Fibroblast of the conjunctiva (primary cell): ENCODE measurements around the gene DISP3.

Experiments used
- DNase-seq: peaks from one replicate; pipeline ENCODE4 v3.0.0-alpha.2; 2010; ENCODE audit warnings: low read depth

DISP3 gene

DNA sequence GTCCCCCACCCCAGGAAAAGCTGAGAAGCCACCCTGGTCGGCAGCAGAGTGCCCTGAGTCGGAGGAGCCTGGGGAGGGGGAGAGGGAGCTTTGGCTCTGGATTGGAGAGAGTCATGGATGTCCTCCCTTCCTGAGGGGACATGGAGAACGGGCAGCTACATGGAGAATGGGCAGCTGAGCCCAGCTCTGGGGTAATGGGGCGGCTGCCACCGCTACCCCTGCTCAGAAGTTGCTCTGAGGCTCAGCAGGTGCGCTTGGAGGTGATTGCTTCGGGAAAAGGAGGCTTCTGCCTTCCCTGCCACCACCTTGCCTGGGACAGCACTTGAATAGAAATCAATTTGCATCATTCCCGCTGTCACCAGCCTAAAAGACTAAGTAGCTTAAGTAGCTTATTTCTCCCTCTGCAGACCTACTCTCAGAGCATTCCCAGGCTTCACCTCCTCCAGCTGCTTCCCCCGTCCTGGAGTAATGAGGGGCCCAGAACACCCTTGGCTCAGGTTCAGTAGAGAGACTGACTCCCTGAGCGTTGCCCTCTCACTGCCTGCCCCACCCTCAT lies 8.3 kb downstream of the DISP3 start:
- no peak for DNase-seq

DNA sequence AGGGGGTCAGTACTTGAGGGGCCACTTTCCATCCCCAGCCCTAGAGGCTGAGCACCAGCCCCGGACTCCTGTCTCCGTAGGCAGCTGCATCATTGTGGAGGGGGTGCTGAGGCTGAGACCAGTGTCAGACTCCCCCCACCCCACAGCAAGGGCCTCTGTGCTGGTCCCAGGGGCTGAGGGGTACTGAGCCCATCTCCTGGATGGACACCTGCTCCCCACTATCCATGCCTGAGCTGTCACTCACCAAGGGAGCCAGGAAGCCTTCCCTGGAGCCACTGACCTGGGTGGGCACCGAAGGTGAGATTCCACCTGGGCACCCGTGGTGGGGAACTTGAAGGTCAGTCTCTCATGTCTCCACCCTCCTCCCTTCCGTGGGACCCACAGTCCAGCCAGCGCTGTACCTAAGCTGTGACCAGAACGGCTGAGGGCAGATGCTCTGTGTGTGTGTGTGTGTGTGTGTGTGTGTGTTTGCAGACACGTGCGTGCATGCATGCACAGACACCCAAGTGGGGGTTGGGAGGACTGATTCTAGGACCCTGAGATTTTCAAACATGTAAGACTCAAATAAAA lies 9.3 kb downstream of the DISP3 start:
- DNase-seq: no peak

DNA sequence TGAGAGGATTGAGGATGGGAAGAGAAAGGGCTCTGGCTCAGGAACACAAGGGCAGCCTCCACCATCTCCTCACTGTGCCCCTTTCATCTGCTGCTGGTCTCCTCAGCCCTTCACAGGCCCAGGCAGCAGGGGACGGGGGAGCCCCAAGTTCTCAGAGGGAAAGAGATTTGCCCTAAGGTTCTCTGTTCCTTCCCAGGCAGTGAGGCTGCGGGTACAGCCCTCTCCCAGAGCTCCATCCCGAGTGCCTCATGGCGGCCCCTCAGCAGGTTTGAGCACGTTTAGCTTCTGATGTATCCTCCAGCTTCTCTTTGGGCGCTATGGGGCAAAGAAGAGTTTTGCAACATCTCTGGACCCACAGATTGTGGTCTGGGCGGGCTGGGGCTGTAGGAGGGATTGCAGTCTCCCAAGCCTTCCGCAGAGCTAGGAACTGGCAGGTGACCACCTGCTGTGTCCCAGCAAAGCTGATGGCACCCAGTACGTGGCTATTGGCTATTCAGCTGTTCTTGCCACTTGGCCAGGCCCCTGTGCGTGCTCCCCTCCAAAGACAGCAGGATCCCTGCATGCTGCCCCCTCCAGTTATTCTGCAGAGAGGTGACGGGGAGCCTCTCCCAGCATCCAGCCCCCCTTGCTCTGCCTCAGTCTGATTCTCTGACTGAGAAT lies 10.1 kb downstream of the DISP3 start:
- DNase-seq: no peak

DNA sequence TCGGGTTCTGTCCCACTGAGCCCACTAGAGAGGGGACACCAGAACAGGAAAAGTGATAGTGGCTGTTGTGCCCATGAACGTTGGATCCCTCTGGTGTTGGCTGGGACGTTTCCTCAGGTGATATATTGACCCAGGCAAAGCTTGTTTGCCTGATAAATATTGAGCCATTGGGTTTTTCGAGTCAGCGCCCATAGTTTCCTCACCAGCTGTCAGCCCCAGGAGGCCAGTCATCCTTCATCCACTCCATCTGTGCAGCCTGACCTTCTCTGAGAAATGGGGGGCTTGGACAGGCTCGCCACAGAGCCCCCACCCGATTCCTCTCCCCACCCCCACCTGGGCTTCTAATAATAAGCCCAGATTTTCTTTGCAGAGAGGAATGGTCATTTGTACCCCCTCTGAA lies 13.3 kb downstream of the DISP3 start:
- DNase-seq: no peak

DNA sequence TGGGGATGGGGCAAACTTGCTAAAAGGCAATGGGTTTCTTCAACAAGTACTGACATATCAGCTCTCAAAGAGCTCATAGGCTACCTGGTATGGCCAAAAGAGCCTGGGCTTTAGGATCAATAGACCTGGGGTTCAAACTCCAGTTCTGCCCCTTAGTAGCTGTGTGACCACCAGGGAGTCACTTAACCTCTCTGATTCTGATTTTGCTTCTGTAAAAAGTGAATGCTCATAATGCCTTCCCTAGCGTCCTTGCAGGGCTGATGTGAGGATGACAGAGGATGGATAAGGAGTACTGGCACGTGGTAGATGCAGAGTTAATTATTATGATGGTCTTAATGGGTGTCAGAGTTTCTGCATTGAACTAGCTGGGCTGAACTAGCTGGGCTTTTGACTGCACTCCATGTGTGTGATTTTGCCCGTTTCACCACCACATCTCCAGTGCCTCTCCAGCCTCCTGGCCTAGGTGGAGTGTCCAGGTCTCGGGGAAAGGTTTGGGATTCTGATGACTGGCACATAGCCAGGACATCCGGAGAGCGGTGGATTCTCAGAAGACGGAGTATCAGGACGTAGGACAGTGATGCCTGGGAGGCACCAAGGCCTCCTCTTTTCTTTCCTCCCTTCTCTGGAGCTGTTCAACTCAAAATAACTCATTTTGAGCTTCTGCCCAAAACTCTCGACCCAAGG lies 15.2 kb downstream of the DISP3 start:
- DNase-seq: no peak

DNA sequence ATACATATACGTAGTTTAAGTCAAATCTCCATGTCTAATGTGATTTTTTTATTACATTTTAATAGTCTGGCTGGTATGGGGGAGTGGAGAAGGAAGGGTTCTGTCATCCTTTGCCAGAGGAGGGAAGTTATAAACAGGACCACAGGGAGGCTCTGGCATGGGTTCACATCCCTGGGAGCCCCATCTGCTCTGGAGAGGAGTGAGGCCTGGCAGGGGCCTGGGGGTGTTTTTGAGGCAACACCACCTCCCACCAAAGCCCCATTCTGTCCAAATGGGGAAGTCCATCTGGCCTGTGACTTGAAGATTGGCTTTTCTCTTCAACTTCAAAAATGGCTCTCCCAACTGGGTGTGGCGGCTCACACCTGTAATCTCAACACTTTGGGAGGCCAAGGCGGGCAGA lies 15.8 kb downstream of the DISP3 start:
- DNase-seq: no peak

DNA sequence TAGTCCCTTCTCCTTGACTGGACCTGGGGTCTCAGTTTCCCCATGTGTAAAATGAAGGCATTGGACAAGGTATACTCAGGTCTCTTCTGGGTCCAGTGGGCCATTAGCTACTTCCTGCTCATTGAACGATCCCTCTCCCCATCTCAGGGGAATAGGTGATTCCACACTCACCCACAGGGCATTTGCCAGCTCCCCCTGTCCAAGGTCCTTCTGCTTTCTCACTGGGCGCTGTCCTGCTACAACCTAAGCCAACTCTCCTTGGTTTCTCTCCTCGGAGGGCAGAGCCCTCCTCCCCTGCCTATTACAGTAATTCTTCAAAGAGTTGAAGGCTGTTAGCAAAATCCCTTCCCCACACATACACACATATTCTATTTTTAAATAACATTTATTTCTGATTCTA lies 16.6 kb downstream of the DISP3 start:
- no peak for DNase-seq

DNA sequence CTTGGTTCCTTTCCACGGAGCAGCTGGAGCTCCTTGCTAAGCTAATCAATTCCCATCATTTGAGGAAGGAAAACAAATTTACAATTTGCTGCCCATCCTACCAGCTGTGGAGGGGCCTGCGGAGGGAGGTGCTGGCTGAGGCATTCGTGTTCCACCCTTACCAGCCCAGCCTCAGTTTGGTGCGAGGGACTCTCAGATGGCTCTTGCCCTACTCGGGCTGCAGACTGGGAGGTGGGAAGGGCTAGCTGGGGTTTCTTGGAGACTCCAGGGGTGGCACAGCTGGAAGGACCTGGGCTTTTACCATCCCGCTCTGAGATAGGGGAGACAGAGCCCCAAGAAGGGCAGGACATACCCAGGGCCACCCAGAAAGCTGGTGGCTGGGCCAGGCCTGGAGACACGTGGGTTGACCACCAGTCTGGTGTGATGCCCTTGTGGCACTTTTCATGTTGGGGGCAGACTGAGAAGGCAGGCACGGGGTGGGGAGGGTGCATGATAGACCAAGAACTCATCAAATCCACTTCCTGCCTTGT lies 17.7 kb downstream of the DISP3 start:
- no peak for DNase-seq

DNA sequence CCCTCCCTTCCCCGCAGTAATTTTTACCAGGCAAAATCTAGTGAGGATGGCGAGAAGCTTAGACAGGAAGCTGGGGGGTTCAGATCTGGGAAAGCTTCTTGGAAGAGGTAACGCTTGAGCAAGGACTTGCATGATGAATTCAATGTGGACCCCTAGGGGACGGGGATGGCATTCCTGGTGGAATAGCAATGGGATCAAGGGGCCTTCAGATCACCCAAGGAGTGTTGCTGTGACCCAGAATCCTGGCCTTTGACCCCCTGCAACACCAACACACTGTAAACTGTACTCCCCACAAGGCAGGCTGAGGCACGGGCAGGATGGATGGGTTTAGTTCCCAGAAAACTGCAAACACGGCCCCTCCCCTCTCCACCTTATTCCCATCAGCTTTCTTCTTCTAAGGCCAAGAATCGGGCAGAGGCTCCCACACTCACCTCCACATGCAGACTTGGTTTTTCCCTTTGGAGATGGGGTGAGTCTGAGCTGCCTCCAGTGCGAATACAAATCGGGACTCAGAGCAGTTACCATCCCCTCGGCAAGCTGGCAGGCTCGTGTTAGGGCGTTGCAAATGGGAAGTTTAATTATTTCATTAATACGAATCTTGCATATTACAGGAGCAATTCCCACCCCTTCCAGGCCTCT lies 20.1 kb downstream of the DISP3 start:
- DNase-seq: no peak

DNA sequence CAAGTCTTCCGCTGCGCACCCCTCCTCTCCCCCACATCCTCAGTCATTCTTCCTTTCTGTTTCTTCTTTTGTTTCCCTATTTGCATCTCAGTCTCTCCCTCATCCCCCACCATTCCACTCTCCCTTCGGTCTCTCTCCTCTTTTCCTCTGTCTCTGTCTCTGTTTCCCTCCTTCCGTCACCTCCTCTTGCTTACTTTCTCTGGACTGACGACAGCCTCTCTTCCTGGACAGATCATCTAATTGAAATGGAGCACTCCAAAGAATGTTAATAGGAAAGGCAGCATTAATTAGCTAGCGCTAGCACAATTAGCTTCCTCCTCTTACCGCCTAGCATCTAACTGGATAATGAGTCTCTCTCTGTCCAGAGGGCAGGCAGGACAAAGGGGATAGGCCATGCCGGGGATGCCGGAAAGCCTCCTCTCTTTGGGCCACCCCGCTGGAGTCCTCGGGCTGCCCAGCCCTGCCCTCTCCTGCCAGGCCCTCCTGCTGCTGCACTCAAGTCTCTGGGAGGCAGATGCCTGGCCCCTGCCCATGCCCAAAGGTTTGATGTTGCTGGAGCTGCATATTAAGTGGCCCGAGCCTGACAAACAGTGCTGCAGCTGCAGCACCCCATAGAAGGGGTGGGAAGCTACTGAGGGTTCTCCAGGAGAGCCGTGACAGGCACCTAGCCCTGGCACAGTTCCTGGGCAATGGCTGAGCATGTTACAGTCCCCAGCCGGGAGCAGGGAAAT lies 20.8 kb downstream of the DISP3 start:
- DNase-seq: no peak

DNA sequence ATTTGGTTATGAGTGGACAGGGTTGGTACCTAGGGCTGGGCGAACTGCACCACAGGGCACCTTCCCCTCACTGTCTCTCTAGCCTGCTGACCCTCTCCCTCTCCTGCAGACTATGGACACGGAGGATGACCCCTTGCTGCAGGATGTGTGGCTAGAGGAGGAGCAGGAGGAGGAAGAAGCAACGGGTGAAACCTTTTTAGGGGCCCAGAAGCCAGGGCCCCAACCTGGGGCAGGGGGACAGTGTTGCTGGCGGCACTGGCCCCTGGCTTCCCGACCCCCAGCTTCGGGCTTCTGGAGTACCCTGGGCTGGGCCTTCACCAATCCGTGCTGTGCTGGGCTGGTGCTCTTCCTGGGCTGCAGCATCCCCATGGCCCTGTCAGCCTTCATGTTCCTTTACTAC lies 21.9 kb downstream of the DISP3 start:
- DNase-seq: no peak

DNA sequence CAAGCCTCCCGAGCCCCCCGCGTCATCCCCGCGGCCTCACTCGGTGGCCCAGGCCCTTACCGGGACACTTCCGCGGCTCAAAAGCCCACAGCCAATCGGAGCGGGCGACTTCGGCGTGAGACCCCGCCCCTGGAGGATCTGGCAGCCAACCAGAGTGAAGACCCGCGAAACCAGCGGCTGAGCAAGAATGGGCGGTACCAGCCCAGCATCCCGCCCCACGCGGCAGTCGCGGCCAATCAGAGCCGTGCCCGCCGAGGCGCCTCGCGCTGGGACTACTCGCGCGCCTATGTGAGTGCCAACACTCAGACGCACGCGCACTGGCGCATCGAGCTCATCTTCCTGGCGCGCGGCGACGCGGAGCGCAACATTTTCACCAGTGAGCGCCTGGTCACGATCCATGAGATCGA lies 22.5 kb downstream of the DISP3 start:
- no peak for DNase-seq

DNA sequence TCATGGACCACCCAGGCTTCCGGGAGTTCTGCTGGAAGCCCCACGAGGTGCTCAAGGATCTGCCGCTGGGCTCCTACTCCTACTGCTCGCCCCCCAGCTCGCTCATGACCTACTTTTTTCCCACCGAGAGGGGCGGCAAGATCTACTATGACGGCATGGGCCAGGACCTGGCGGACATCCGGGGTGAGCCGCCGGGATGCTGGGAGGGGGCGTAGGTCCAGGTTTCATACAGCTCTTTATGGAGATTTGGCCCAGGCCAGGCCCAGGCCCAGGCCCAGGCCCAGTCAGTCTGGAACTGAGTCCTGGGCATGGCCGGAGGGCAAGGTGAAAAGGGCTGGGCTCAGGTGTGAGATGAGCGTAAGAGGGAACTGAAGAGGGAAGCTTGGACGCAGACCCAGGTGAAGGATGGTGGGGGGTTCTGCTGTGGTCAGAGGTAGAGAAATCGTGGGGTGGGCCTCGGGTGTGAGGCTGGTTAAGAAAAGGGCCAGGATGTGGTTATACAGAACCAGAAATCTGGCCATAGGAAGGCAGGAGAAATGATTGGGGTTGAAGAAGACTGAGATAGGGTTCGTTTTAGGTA lies 23.0 kb downstream of the DISP3 start:
- no peak for DNase-seq

DNA sequence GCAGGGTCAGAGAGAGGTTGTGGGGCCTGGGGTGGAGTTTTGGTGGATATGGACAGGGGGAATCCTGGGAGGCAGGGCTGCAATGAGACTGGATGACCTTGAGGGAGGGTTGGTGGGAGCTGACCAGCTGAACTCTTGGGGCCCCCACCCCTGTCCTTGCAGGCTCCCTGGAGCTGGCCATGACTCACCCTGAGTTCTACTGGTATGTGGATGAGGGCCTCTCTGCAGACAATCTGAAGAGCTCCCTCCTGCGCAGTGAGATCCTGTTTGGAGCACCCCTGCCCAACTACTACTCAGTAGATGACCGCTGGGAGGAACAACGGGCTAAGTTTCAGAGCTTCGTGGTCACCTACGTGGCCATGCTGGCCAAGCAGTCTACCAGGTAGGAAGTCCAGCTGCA lies 23.6 kb downstream of the DISP3 start:
- DNase-seq: no peak

DNA sequence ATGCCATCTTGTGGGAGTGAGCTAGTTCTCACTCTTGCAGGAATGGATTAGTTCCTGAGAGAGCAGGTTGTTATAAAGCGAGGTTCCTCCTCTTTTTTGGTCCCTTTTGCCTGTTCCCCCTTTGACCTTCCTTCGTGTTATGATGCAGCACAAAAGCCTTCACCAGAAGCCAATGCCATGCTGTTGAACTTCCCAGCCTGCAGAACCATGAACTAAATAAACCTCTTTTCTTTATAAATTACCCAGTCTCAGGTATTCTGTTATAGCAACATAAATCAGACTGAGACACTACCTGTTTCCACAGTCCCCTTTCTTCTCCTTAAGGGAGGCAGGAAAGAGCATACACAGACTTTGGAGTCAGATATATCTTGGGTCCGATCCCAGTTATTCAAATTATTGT lies 25.6 kb downstream of the DISP3 start:
- DNase-seq: no peak

DNA sequence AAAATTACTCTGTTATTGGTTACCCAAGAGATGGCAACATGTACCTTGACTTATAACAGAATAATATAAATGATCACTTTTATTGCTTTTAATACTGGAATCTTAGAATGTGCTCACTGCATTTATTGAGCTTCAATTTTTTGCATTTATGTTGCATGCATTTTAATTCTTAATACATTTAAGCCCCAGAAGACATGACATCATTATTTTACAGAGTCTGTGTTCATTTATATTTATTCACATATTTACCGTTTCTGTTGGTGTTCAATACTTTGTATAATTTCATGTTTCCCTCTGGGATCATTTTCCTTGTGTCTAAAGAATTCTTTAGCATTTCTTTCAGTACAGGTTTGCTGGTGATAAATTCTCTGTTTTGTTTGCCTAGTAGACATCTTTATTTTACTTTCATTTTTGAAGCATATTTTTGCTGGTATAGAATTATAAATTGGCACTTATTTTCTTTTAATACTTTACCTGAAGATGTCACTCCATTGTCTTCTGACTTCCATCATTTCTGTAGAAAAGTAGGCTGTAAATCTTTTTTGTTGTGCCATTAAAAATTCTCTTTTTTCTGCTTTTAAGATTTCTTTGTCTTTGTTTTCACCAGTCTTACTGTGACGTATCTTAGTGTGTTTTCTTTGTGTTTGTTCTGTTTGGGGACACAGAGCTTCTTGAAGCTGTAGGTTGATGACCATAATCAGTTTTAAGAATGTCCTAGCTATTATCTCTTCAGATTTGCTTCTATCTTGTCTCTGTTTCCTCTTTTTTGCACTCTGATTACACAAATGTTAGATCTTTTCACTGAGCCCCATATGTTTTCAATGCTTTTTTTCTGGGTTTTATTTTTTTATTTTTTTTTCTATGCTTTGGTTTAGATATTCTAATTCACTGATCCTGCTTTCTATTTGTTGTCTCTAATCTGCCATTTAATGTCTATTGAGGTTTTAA lies 26.9 kb downstream of the DISP3 start:
- no peak for DNase-seq

DNA sequence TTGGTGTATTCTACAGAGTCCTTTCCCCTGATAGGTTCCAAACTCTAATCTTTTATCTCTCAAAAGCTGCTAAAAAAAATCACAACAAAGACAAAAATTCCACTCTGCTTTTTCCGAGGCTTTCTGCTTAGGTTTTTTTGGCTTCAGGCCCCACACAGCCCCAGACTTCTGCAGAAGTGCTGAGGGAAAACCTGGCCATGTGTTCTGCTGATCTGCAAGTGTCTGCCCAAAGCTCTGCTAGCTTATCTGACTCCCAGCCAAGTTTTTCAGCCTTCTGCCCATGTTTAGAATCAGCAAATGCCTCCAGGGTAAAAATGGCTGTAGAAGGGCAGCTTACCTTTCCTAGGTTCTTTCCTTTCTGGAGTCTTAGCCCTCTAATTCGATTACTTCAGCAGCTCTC lies 28.4 kb downstream of the DISP3 start:
- no peak for DNase-seq

DNA sequence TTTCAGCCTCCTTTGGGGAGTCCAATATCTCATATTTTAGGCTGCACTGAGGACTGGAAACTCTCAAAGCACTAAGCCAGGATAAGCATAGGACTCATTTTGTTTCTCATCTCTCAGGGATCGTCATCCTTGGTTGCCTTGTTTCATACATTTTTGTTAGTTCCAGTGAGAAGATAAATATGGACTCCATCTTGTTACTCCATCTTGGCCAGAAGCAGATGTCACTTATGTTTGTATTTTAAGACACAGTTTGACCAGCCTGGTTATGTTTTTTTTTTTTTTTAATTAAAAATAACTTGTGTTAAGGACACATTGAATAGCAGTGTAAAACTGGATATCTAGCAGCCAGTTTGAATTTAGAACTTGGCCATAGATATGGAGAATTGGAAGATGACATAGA lies 34.7 kb downstream of the DISP3 start:
- no peak for DNase-seq

DNA sequence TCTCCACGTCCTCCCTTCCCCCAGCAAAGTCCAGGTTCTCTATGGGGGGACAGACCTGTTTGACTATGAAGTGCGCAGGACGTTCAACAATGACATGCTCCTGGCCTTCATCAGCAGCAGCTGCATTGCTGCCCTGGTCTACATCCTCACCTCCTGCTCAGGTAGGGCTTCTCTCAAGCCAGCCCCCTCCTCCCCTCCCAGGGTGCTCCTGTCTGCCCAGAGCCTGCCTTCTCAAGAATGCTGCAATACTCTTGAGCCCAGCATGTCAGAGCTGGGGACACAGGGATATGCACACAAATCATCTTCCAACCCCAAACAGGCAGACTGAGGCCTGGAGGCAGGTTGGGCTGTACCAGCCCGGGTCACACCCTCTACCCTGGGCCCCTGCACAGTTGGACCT lies 35.4 kb downstream of the DISP3 start:
- no peak for DNase-seq
